ENCODE results near the gene DISC1.

DNA sequence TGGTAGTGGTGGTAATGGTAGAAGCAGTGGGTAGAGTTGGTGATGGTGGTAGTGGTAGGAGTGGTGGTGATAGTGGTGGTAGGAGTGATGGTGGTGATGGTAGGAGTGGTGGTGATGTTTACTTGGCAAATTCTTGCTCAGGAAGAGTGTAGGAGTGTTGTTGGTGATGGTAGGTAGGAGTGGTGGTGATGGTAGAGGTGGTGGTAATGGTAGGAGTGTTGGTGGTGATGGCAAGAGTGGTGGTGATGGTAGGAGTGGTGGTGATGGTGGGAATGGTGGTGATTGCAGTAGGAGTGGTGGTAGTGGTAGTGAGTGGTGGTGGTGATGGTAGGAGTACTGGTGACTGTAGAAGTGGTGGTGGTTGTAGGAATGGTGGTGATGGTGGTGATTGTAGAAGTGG is 106.5 kb downstream of the DISC1 start:
- TF ChIP-seq, protein P1, sequence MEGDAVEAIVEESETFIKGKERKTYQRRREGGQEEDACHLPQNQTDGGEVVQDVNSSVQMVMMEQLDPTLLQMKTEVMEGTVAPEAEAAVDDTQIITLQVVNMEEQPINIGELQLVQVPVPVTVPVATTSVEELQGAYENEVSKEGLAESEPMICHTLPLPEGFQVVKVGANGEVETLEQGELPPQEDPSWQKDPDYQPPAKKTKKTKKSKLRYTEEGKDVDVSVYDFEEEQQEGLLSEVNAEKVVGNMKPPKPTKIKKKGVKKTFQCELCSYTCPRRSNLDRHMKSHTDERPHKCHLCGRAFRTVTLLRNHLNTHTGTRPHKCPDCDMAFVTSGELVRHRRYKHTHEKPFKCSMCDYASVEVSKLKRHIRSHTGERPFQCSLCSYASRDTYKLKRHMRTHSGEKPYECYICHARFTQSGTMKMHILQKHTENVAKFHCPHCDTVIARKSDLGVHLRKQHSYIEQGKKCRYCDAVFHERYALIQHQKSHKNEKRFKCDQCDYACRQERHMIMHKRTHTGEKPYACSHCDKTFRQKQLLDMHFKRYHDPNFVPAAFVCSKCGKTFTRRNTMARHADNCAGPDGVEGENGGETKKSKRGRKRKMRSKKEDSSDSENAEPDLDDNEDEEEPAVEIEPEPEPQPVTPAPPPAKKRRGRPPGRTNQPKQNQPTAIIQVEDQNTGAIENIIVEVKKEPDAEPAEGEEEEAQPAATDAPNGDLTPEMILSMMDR (IDR thresholded peaks at IDR 0.05), result no peak
- TF ChIP-seq POLR2A (IDR thresholded peaks at IDR 0.05), result no peak
